Endothelial cell of umbilical vein (primary cell): ENCODE data around the gene HSPA9. TPM values are rescaled to one million over a fixed set of nuclear protein-coding genes. Genes with fewer than 3 reads are reported as not detected.

Experiments used
- BruUV-seq: library from RNA; stranded (reverse); fragments of 400-500 nt; replicated peaks from 2 replicates; lab custom pipeline; 2021; lab: Mats Ljungman, UMichigan
- CTCF ChIA-PET: fragments of 300-600, 350-600 bp; sonication (Branson Sonifier 250); formaldehyde crosslinking; loops from one replicate; lab custom pipeline; 2021; ENCODE audit warnings: antibody characterized with exemption, inconsistent platforms; lab: Charles Lee
- POLR2A ChIA-PET: fragments of 300-600, 350-600 bp; sonication (Branson Sonifier 250); formaldehyde crosslinking; loops from one replicate; lab custom pipeline; 2021; ENCODE audit warnings: antibody characterized with exemption, inconsistent platforms; lab: Charles Lee
- DNase-seq: peaks from one replicate; pipeline ENCODE4 v3.0.0-alpha.2; 2011; ENCODE audit warnings: low read depth, low spot score
- FAIRE-seq: peaks from 2 replicates; lab custom pipeline; 2011; peaks lifted over from hg19 to GRCh38; lab: Jason Lieb, UNC
- H2AFZ ChIP-seq: 2 replicates; pipeline ENCODE4 v1.6.0; 2012; ENCODE audit warnings: low read depth, low read length, control low read depth, inconsistent platforms
- H3K27ac ChIP-seq: 2 replicates; pipeline ENCODE4 v1.5.1; 2011; ENCODE audit warnings: low read depth, mild to moderate bottlenecking, control low read depth, low read length, moderate library complexity; ENCODE audit not compliant: insufficient read depth
- H3K27me3 ChIP-seq, 2 experiments: 2 replicates each; pipeline versions ENCODE4 v1.6.0 to v1.6.1; 2011; ENCODE audit warnings: low read length in 2 of 2, mixed read lengths in 1 of 2; ENCODE audit not compliant: control insufficient read depth in 2 of 2, insufficient read depth in 2 of 2
- H3K36me3 ChIP-seq, 2 experiments: 2 replicates in 1 of 2; 3 replicates in 1 of 2; pipeline ENCODE4 v1.5.1; 2011; ENCODE audit warnings: low read length in 2 of 2, mild to moderate bottlenecking in 1 of 2, moderate library complexity in 1 of 2; ENCODE audit not compliant: control insufficient read depth in 2 of 2, insufficient read depth in 2 of 2; ENCODE audit errors: extremely low read depth in 1 of 2
- H3K4me1 ChIP-seq: 3 replicates; pipeline ENCODE4 v1.5.1; 2011; ENCODE audit warnings: mild to moderate bottlenecking, low read length; ENCODE audit not compliant: control insufficient read depth, insufficient read depth; ENCODE audit errors: extremely low read depth
- H3K4me2 ChIP-seq: 2 replicates; pipeline ENCODE4 v1.6.1; 2011; ENCODE audit warnings: low read length, control low read depth, mixed read lengths; ENCODE audit not compliant: insufficient read depth
- H3K4me3 ChIP-seq, 3 experiments: fragments of 200-600 bp in 1 of 3; sonication (generic), shearing (Covaris generic) in 1 of 3; replicated peaks in 1 of 3; 2 replicates each; pipeline ENCODE4 v1.5.1; 2011 to 2016; ENCODE audit warnings: control low read depth in 3 of 3, low read length in 3 of 3, mild to moderate bottlenecking in 2 of 3, inconsistent platforms in 1 of 3, low read depth in 1 of 3, moderate library complexity in 1 of 3; ENCODE audit not compliant: insufficient read depth in 1 of 3
- H3K79me2 ChIP-seq: 2 replicates; pipeline ENCODE4 v1.6.0; 2012; ENCODE audit warnings: low read length, inconsistent platforms; ENCODE audit not compliant: control insufficient read depth, insufficient read depth
- H3K9ac ChIP-seq: replicated peaks from 2 replicates; pipeline ENCODE3; 2011; ENCODE audit warnings: low read length, control low read depth; ENCODE audit not compliant: insufficient read depth; ENCODE audit errors: extremely low read depth
- H3K9me1 ChIP-seq: replicated peaks from 3 replicates; pipeline ENCODE4 v1.6.0; 2011; ENCODE audit warnings: mild to moderate bottlenecking, low read length; ENCODE audit not compliant: control insufficient read depth, insufficient read depth; ENCODE audit errors: extremely low read depth
- H3K9me3 ChIP-seq: replicated peaks from 2 replicates; pipeline ENCODE4 v1.5.1; 2012; ENCODE audit warnings: low read length, inconsistent platforms; ENCODE audit not compliant: control insufficient read depth, insufficient read depth
- H4K20me1 ChIP-seq: replicated peaks from 2 replicates; pipeline ENCODE3; 2011; ENCODE audit warnings: mild to moderate bottlenecking, low read length; ENCODE audit not compliant: control insufficient read depth, insufficient read depth; ENCODE audit errors: extremely low read depth
- CTCF ChIP-seq, 2 donors: IDR thresholded peaks; 1 replicate in 1 of 2; 2 replicates in 1 of 2; pipeline ENCODE4 v1.5.1; 2011; ENCODE audit warnings: low read length in 2 of 2, mild to moderate bottlenecking in 2 of 2, moderate library complexity in 2 of 2, control low read depth in 1 of 2, inconsistent platforms in 1 of 2, low read depth in 1 of 2; ENCODE audit not compliant: insufficient read depth in 1 of 2; ENCODE audit errors: extremely low read depth in 1 of 2
- EZH2 ChIP-seq: IDR thresholded peaks from 2 replicates; pipeline ENCODE4 v1.6.1; 2012; ENCODE audit warnings: borderline replicate concordance, low read depth, mild to moderate bottlenecking, moderate library complexity, low read length, inconsistent platforms; ENCODE audit not compliant: severe bottlenecking
- FOS ChIP-seq: IDR thresholded peaks from 2 replicates; pipeline ENCODE4 v1.6.1; 2011; ENCODE audit warnings: mild to moderate bottlenecking, low read length, moderate library complexity, borderline replicate concordance; ENCODE audit not compliant: insufficient read depth
- GATA2 ChIP-seq: IDR thresholded peaks from 2 replicates; pipeline ENCODE4 v1.7.0; 2011; ENCODE audit warnings: low read depth, mild to moderate bottlenecking, moderate library complexity, mixed read lengths, low read length; ENCODE audit not compliant: insufficient read length, insufficient read depth
- JUN ChIP-seq: IDR thresholded peaks from 2 replicates; pipeline ENCODE4 v1.6.1; 2011; ENCODE audit warnings: borderline replicate concordance, low read depth; ENCODE audit not compliant: insufficient read length, insufficient read depth
- MAX ChIP-seq: IDR thresholded peaks from 2 replicates; pipeline ENCODE4 v1.6.1; 2011; ENCODE audit not compliant: insufficient read depth, insufficient read length
- MYC ChIP-seq: IDR thresholded peaks from one replicate; pipeline ENCODE4 v1.6.1; 2011; ENCODE audit warnings: mild to moderate bottlenecking, low read depth, low read length
- POLR2A ChIP-seq: IDR thresholded peaks from 2 replicates; pipeline ENCODE4 v1.6.1; 2012; ENCODE audit warnings: low read depth, mild to moderate bottlenecking, control low read depth, low read length
- POLR2AphosphoS5 ChIP-seq: IDR thresholded peaks from 2 replicates; pipeline ENCODE4 v1.6.1; 2012; ENCODE audit warnings: low read depth, mild to moderate bottlenecking, control low read depth, low read length, moderate library complexity; ENCODE audit not compliant: insufficient read depth
- dilution Hi-C: fragments of 300-500 bp; cut with MboI; formaldehyde crosslinking; loops from one replicate; pipeline ENCODE4 v1.15.0; 2019; ENCODE audit warnings: low sequenced_read_pairs; ENCODE audit not compliant: extremely low pct_ligation_motif_present
- intact Hi-C: fragments of 100-400 bp; cut with micrococcal nuclease; formaldehyde crosslinking; loops from one replicate; pipeline ENCODE4 v1.10.0; 2022
- polyA plus RNA-seq, 4 experiments: library from polyadenylated mRNA; depleted of rRNA in 3 of 4; stranded (reverse) in 3 of 4; unstranded in 1 of 4; fragments of >200 nt; gene quantifications; 2 replicates each; pipeline versions ENCODE4 v1.2.1 to v1.2.3, GENCODE V29; 2011 to 2012; ENCODE audit warnings: missing spikeins in 1 of 4
- total RNA-seq: library from RNA; stranded (reverse); gene quantifications from 2 replicates; pipeline ENCODE4 v1.2.3, GENCODE V29; 2021

The HSPA9 gene
- total and polyA plus RNA-seq, 2 donors (not counting 3 experiments of a cell fraction or from before 2014, with no cell fraction given): 99.6 to 192 TPM

GRCh38 chr5:138552657-138553056, 22.5 kb downstream of the HSPA9 start:
- no TSS peak for BruUV-seq
- peaks cover 13 to 18% of the 10 kb centered on the region in 2 experiments for H3K36me3 ChIP-seq
- no peak overlapping the region for H3K27ac ChIP-seq

GRCh38 chr5:138549414-138549813, 25.8 kb downstream of the HSPA9 start:
- ChIA-PET CTCF (interaction anchor here (0.8 to 2.1 kb wide), 4 partner anchors 12 to 369 kb away, joined by 3 to 8 read pairs (median 5); no protein-coding TSS in a partner anchor), POLR2A (no interaction called here)
- no peak overlapping the region for H3K4me2 ChIP-seq
- H3K9ac ChIP-seq: no peak overlapping the region
- peaks cover 10% of the 10 kb centered on the region for H3K4me1 ChIP-seq
- BruUV-seq: no TSS peak
- dilution Hi-C loops (no loop called here), intact Hi-C loops (no loop called here)
- H4K20me1 ChIP-seq: no peaks in the 10 kb centered on the region
- no peaks in the 10 kb centered on the region for H3K27me3 ChIP-seq
- H3K79me2 ChIP-seq: peaks cover 35% of the 10 kb centered on the region
- no peaks in the 10 kb centered on the region for H3K9me1 ChIP-seq
- no peak overlapping the region for H2AFZ ChIP-seq
- no peak for TF ChIP-seq JUN
- TF ChIP-seq MYC: no peak
- TF ChIP-seq CTCF (IDR thresholded peaks at IDR 0.05; ENCODE audit: extremely low read depth in 1 of 2, insufficient read depth in 1 of 2, low read depth in 1 of 2, low read length in 2 of 2): no peak
- TF ChIP-seq MAX: no peak
- no peak for TF ChIP-seq FOS
- no peak for TF ChIP-seq POLR2A
- TF ChIP-seq GATA2: no peak
- no peak for TF ChIP-seq EZH2
- TF ChIP-seq POLR2AphosphoS5: no peak
- FAIRE-seq (no peak), DNase-seq (no peak)
- H3K36me3 ChIP-seq: peaks cover 0 to 3% of the 10 kb centered on the region in 2 experiments
- H3K27ac ChIP-seq: no peak overlapping the region
- H3K4me3 ChIP-seq: no peak overlapping the region
- no peaks in the 10 kb centered on the region for H3K9me3 ChIP-seq

More at GRCh38 chr5:138552657-138553056, 22.5 kb downstream of the HSPA9 start:
- DNase-seq: no peak
- dilution Hi-C loops: no loop called here
- H3K4me2 ChIP-seq: no peak overlapping the region
- H2AFZ ChIP-seq: no peak overlapping the region
- no peak overlapping the region for H3K9ac ChIP-seq
- H3K4me3 ChIP-seq: no peak overlapping the region
- FAIRE-seq: no peak
- CTCF ChIA-PET: interaction anchor here (1.3 to 1.4 kb wide), 2 partner anchors 9 to 14 kb away, joined by 3 to 7 read pairs; partner anchors contain the start of gene ETF1
- no peaks in the 10 kb centered on the region for H3K4me1 ChIP-seq
- peaks cover 6% of the 10 kb centered on the region for H3K79me2 ChIP-seq
- no peaks in the 10 kb centered on the region for H3K9me1 ChIP-seq
- intact Hi-C loops: no loop called here
- no peaks in the 10 kb centered on the region for H4K20me1 ChIP-seq
- POLR2A ChIA-PET: no interaction called here
- H3K27me3 ChIP-seq: no peaks in the 10 kb centered on the region
- H3K9me3 ChIP-seq: no peaks in the 10 kb centered on the region
- TF ChIP-seq MYC (no peak), FOS (no peak), POLR2AphosphoS5 (no peak)
